Gastrocnemius medialis (tissue), 4 donors: Measurements from ENCODE around the gene XRN2. TPM values are rescaled to one million over a fixed set of nuclear protein-coding genes. Genes with fewer than 3 reads are reported as not detected.

Source experiments
- ATAC-seq, 2 donors: fragments of 150-250 bp; one replicate each; pipeline ENCODE4 v1.9.1; 2016
- DNase-seq, 2 donors: peaks; one replicate each; pipeline ENCODE4 v3.0.0-alpha.2; 2019
- H3K27ac ChIP-seq, 4 donors: fragments of 200-600 bp; sonication (generic); 1 replicate in 1 of 4; 2 replicates in 3 of 4; pipeline ENCODE4 v1.5.1; 2016 to 2018; ENCODE audit warnings: mild to moderate bottlenecking in 2 of 4, moderate library complexity in 1 of 4
- H3K27me3 ChIP-seq, 3 donors: fragments of 200-600 bp; sonication (generic) in 2 of 3; 1 replicate in 1 of 3; 2 replicates in 2 of 3; pipeline versions ENCODE4 v1.5.1 to v1.6.0; 2016 to 2019; ENCODE audit warnings: mild to moderate bottlenecking in 1 of 3, moderate library complexity in 1 of 3
- H3K36me3 ChIP-seq, 2 donors: fragments of 200-600 bp; sonication (generic) in 1 of 2; one replicate each; pipeline ENCODE4 v1.5.1; 2017 to 2018
- H3K4me1 ChIP-seq, 2 donors: fragments of 200-600 bp; sonication (generic) in 1 of 2; one replicate each; pipeline ENCODE4 v1.5.1; 2016 to 2017; ENCODE audit warnings: mild to moderate bottlenecking in 2 of 2
- H3K4me3 ChIP-seq, 4 donors: fragments of 200-600 bp; sonication (generic) in 3 of 4; 1 replicate in 1 of 4; 2 replicates in 3 of 4; pipeline ENCODE4 v1.5.1; 2016 to 2019; ENCODE audit warnings: mild to moderate bottlenecking in 2 of 4
- H3K9me3 ChIP-seq, 3 donors: fragments of 200-600 bp; sonication (generic) in 2 of 3; 1 replicate in 1 of 3; 2 replicates in 2 of 3; pipeline ENCODE4 v1.5.1; 2016 to 2019
- CTCF ChIP-seq, 5 experiments: fragments of 450-650 bp in 3 of 5; fragments of 200-600 bp in 2 of 5; sonication (generic) in 2 of 5; IDR thresholded peaks in 4 of 5; conservative IDR thresholded peaks in 1 of 5; 1 replicate in 4 of 5; 2 replicates in 1 of 5; pipeline ENCODE4 v1.5.1; 2016 to 2019; ENCODE audit warnings: antibody characterized with exemption in 5 of 5, mild to moderate bottlenecking in 3 of 5, moderate library complexity in 3 of 5
- POLR2A ChIP-seq, 2 donors: fragments of 450-650 bp; IDR thresholded peaks; one replicate each; pipeline ENCODE4 v1.6.1; 2017; ENCODE audit warnings: antibody characterized with exemption in 2 of 2, mild to moderate bottlenecking in 2 of 2, moderate library complexity in 2 of 2
- in situ Hi-C, 4 donors: fragments of 200-750 bp; cut with MboI; loops; one replicate each; pipeline versions ENCODE4 v1.15.0 to v1.8.0; 2017; ENCODE audit warnings: low sequenced_read_pairs in 4 of 4
- intact Hi-C: fragments of 100-400 bp; cut with DNase I; formaldehyde crosslinking; loops from one replicate; pipeline ENCODE4 v1.15.1; 2023; ENCODE audit warnings: low total_unique reads
- total RNA-seq, 4 donors: library from RNA; depleted of rRNA; stranded (reverse); fragments of >200 nt; gene quantifications; one replicate each; pipeline versions ENCODE4 v1.1.0 to v1.2.3, GENCODE V29; 2016

The XRN2 gene
- total RNA-seq, 4 donors from 2014 or later: 42.0 to 68.4 (median 52.3) TPM

GRCh38 chr20:21315138-21315537 is 12.0 kb downstream of the XRN2 start:
- TF ChIP-seq POLR2A (IDR thresholded peaks at IDR 0.05) (no peak), CTCF (IDR thresholded peaks at IDR 0.05 in 4 of 5, conservative IDR thresholded peaks at IDR 0.05 in 1 of 5) (no peak)
- ATAC-seq (no peak), DNase-seq (no peak)
- H3K27ac ChIP-seq: no peak overlapping the region
- no peaks in the 10 kb centered on the region for H3K9me3 ChIP-seq
- intact Hi-C loops: no loop called here
- peaks cover 13 to 28% of the 10 kb centered on the region in 2 donors for H3K4me1 ChIP-seq
- H3K36me3 ChIP-seq: no peaks in the 10 kb centered on the region
- no peaks in the 10 kb centered on the region for H3K27me3 ChIP-seq
- H3K4me3 ChIP-seq: no peak overlapping the region
- in situ Hi-C loops: no loop called here

GRCh38 chr20:21322083-21322710 is 19.1 kb downstream of the XRN2 start:
- Histone ChIP-seq H3K4me3 (no peak overlapping the region), H3K4me1 (peaks cover 21 to 49% of the 10 kb centered on the region in 2 donors), H3K27ac (no peak overlapping the region), H3K27me3 (no peaks in the 10 kb centered on the region), H3K9me3 (no peaks in the 10 kb centered on the region), H3K36me3 (no peaks in the 10 kb centered on the region)
- intact Hi-C loops (loop anchor here (5.0 kb wide), 1 partner anchor 85 kb away; no protein-coding TSS in a partner anchor), in situ Hi-C loops (no loop called here)
- ATAC-seq (no peak), DNase-seq (no peak)
- no peak for TF ChIP-seq POLR2A (IDR thresholded peaks at IDR 0.05)
- TF ChIP-seq CTCF (IDR thresholded peaks at IDR 0.05 in 4 of 5, conservative IDR thresholded peaks at IDR 0.05 in 1 of 5): no peak

- in situ Hi-C loops: no loop called here
- ATAC-seq (no peak), DNase-seq (no peak)
- TF ChIP-seq CTCF (IDR thresholded peaks at IDR 0.05 in 4 of 5, conservative IDR thresholded peaks at IDR 0.05 in 1 of 5) (no peak), POLR2A (IDR thresholded peaks at IDR 0.05) (no peak)
- H3K4me1 ChIP-seq: peaks cover 21 to 46% of the 10 kb centered on the region in 2 donors
- H3K27me3 ChIP-seq: no peaks in the 10 kb centered on the region
- intact Hi-C loops: loop anchor here (5.0 kb wide), 1 partner anchor 86 kb away; no protein-coding TSS in a partner anchor
- no peaks in the 10 kb centered on the region for H3K36me3 ChIP-seq
- H3K4me3 ChIP-seq: no peak overlapping the region
- peak overlapping the region in 3 of 4 donors; percentile 2 to 24 (median 21) for H3K27ac ChIP-seq
- no peaks in the 10 kb centered on the region for H3K9me3 ChIP-seq
Observed at GRCh38 chr20:21322921-21323331, 19.8 kb downstream of the XRN2 start.

GRCh38 chr20:21323640-21324039 is 20.5 kb downstream of the XRN2 start:
- intact Hi-C loops (loop anchor here (5.0 kb wide), 1 partner anchor 86 kb away; no protein-coding TSS in a partner anchor), in situ Hi-C loops (no loop called here)
- Histone ChIP-seq H3K9me3 (no peaks in the 10 kb centered on the region), H3K27me3 (no peaks in the 10 kb centered on the region), H3K36me3 (no peaks in the 10 kb centered on the region), H3K4me1 (peaks cover 14 to 39% of the 10 kb centered on the region in 2 donors), H3K27ac (peak overlapping the region in 3 of 4 donors; percentile 2 to 24 (median 21)), H3K4me3 (no peak overlapping the region)
- DNase-seq (no peak), ATAC-seq (peak in 1 of 2 donors; percentile 75)
- TF ChIP-seq POLR2A (IDR thresholded peaks at IDR 0.05) (no peak), CTCF (IDR thresholded peaks at IDR 0.05 in 4 of 5, conservative IDR thresholded peaks at IDR 0.05 in 1 of 5) (no peak)
